GM23338 (cell line): ENCODE results near the gene CASK. TPM values are rescaled to one million over a fixed set of nuclear protein-coding genes. Genes with fewer than 3 reads are reported as not detected.

Experiments used
- ATAC-seq: fragments of 200-7000 bp; cut with Tn5 transposase; 3 replicates; pipeline ENCODE4 v1.9.1; 2020
- DNase-seq: peaks from one replicate; pipeline ENCODE4 v3.0.0-alpha.2; 2015; ENCODE audit warnings: low spot score
- H2AFZ ChIP-seq: fragments of 200-600 bp; sonication (generic); 2 replicates; pipeline ENCODE4 v1.8.0; 2016; ENCODE audit warnings: antibody characterized with exemption, mild to moderate bottlenecking, moderate library complexity
- H3F3A ChIP-seq: fragments of 200-600 bp; sonication (generic); replicated peaks from 2 replicates; pipeline ENCODE4 v1.8.0; 2017; ENCODE audit warnings: antibody characterized with exemption, mixed run types, low read depth
- H3K27ac ChIP-seq: fragments of 200-600 bp; sonication (generic); 2 replicates; pipeline ENCODE4 v1.6.1; 2016; ENCODE audit warnings: low read depth
- H3K27me3 ChIP-seq: fragments of 200-600 bp; sonication (generic); 2 replicates; pipeline ENCODE4 v1.8.0; 2016; ENCODE audit warnings: mild to moderate bottlenecking, mixed run types, moderate library complexity; ENCODE audit not compliant: insufficient read depth
- H3K36me3 ChIP-seq: fragments of 200-600 bp; sonication (generic); 2 replicates; pipeline ENCODE4 v1.8.0; 2016; ENCODE audit warnings: mild to moderate bottlenecking; ENCODE audit not compliant: insufficient read depth
- H3K4me1 ChIP-seq: fragments of 200-600 bp; sonication (generic); 2 replicates; pipeline ENCODE4 v1.8.0; 2016; ENCODE audit warnings: mild to moderate bottlenecking, moderate library complexity; ENCODE audit not compliant: insufficient read depth
- H3K4me2 ChIP-seq: fragments of 200-600 bp; sonication (generic); 2 replicates; pipeline ENCODE4 v1.7.1; 2017; ENCODE audit warnings: mixed run types
- H3K4me3 ChIP-seq: fragments of 200-600 bp; sonication (generic); 2 replicates; pipeline ENCODE4 v1.6.1; 2016; ENCODE audit warnings: mixed run types
- H3K79me2 ChIP-seq: fragments of 200-600 bp; sonication (generic); replicated peaks from 2 replicates; pipeline ENCODE4 v1.8.0; 2017; ENCODE audit warnings: mild to moderate bottlenecking; ENCODE audit not compliant: insufficient read depth
- H3K9me2 ChIP-seq: fragments of 200-600 bp; sonication (generic); 2 replicates; pipeline ENCODE4 v1.8.0; 2017; ENCODE audit not compliant: insufficient read depth
- H4K20me1 ChIP-seq: fragments of 200-600 bp; sonication (generic); replicated peaks from 2 replicates; pipeline ENCODE4 v1.8.0; 2017; ENCODE audit warnings: mild to moderate bottlenecking; ENCODE audit not compliant: insufficient read depth
- H3K27ac Mint-ChIP-seq: 2 replicates; pipeline ENCODE4 v1.8.0; 2020; ENCODE audit warnings: inconsistent platforms, mild to moderate bottlenecking, moderate library complexity, mixed read lengths
- H3K27me3 Mint-ChIP-seq: 3 replicates; pipeline ENCODE4 v1.8.0; 2022; ENCODE audit warnings: low read depth, mild to moderate bottlenecking, moderate library complexity, mixed read lengths, inconsistent platforms; ENCODE audit not compliant: insufficient read depth, poor library complexity
- H3K36me3 Mint-ChIP-seq: 3 replicates; pipeline ENCODE4 v1.8.0; 2021; ENCODE audit warnings: low read depth, mild to moderate bottlenecking, inconsistent platforms, moderate library complexity, mixed read lengths
- H3K4me1 Mint-ChIP-seq: 3 replicates; pipeline ENCODE4 v1.8.0; 2020; ENCODE audit warnings: mild to moderate bottlenecking, inconsistent platforms, mixed read lengths
- H3K4me3 Mint-ChIP-seq: 3 replicates; pipeline ENCODE4 v1.8.0; 2021; ENCODE audit warnings: moderate library complexity, mild to moderate bottlenecking, inconsistent platforms, mixed read lengths
- H3K9me3 Mint-ChIP-seq: 3 replicates; pipeline ENCODE4 v1.8.0; 2020; ENCODE audit warnings: moderate library complexity, mild to moderate bottlenecking, inconsistent platforms, mixed read lengths
- ETS1 ChIP-seq: IDR thresholded peaks from 2 replicates; pipeline ENCODE4 v1.6.1; 2016; ENCODE audit warnings: antibody characterized with exemption
- ZNF462 ChIP-seq: fragments of 250-450 bp; sonication (Bioruptor Pico); IDR thresholded peaks from 2 replicates; pipeline ENCODE4 v1.5.0; 2020; ENCODE audit warnings: mild to moderate bottlenecking, moderate library complexity
- polyA plus RNA-seq: library from polyadenylated mRNA; unstranded; fragments of >200 nt; fragmentation: Nextera tagmentation; extraction: Ambion mirVana; gene quantifications from 2 replicates; pipeline ENCODE4 v1.2.1, GENCODE V29; 2016
- total RNA-seq: library from RNA; depleted of rRNA; stranded (reverse); fragments of >200 nt; shearing (Covaris generic); gene quantifications from 2 replicates; pipeline ENCODE4 v1.2.3, GENCODE V29; 2014

CASK gene
- total and polyA plus RNA-seq, 2 experiments from 2014 or later: 15.3 to 44.4 TPM

- TF ChIP-seq ZNF462 (CRISPR knock-in tag) (no peak), ETS1 (no peak)
These were observed 46.2 kb downstream of the CASK start (continued) for GRCh38 chrX:41877167-41877566.

GRCh38 chrX:41875142-41875541, 48.2 kb downstream of the CASK start:
- no peaks in the 10 kb centered on the region for H3K9me2 ChIP-seq
- H3K4me1 ChIP-seq: no peaks in the 10 kb centered on the region
- no peaks in the 10 kb centered on the region for H3K27me3 ChIP-seq
- Mint-ChIP-seq H3K9me3 (no peaks in the 10 kb centered on the region), H3K4me3 (no peak overlapping the region), H3K27me3 (no peaks in the 10 kb centered on the region), H3K4me1 (peaks cover 3% of the 10 kb centered on the region; the same call in 1 of the 3 replicates), H3K36me3 (no peaks in the 10 kb centered on the region), H3K27ac (no peak overlapping the region)
- no peak overlapping the region for H2AFZ ChIP-seq
- no peak overlapping the region for H3K4me3 ChIP-seq
- H3K79me2 ChIP-seq: peaks cover 57% of the 10 kb centered on the region
- ATAC-seq (no peak), DNase-seq (no peak)
- TF ChIP-seq ETS1: no peak
- H3K27ac ChIP-seq: no peak overlapping the region
- H3F3A ChIP-seq: no peaks in the 10 kb centered on the region
- H3K36me3 ChIP-seq: no peaks in the 10 kb centered on the region
- no peaks in the 10 kb centered on the region for H4K20me1 ChIP-seq
- no peak overlapping the region for H3K4me2 ChIP-seq
